ENCODE results near the gene C11orf71.

GRCh38 chr11:114386545-114386944 lies 13.8 kb downstream of the C11orf71 start:
- TF ChIP-seq, protein P1, sequence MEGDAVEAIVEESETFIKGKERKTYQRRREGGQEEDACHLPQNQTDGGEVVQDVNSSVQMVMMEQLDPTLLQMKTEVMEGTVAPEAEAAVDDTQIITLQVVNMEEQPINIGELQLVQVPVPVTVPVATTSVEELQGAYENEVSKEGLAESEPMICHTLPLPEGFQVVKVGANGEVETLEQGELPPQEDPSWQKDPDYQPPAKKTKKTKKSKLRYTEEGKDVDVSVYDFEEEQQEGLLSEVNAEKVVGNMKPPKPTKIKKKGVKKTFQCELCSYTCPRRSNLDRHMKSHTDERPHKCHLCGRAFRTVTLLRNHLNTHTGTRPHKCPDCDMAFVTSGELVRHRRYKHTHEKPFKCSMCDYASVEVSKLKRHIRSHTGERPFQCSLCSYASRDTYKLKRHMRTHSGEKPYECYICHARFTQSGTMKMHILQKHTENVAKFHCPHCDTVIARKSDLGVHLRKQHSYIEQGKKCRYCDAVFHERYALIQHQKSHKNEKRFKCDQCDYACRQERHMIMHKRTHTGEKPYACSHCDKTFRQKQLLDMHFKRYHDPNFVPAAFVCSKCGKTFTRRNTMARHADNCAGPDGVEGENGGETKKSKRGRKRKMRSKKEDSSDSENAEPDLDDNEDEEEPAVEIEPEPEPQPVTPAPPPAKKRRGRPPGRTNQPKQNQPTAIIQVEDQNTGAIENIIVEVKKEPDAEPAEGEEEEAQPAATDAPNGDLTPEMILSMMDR (IDR thresholded peaks at IDR 0.05; ENCODE audit: insufficient read depth, low read length, poor library complexity, severe bottlenecking): no peak
- TF ChIP-seq EZH2phosphoT487 (conservative IDR thresholded peaks at IDR 0.05; ENCODE audit: low read length): no peak
